COLO829 (cell line): ENCODE data around the gene TMOD2.
A peak's percentile ranks its signal among the peaks of the same experiment; 100 is the strongest.
"Not testable (repeated sequence)": the region's sequence is repeated elsewhere in the genome, so short reads cannot be mapped to it uniquely, and the experiment has no call there.

Source experiments
- DNase-seq: peaks from one replicate; pipeline ENCODE4 v3.0.0; 2012; ENCODE audit warnings: low spot score

TMOD2 gene

GRCh38 chr15:51775967-51776816, 24.8 kb downstream of the TMOD2 start:
- DNase-seq: peak; percentile 29

GRCh38 chr15:51776952-51777569, 25.7 kb downstream of the TMOD2 start:
- DNase-seq: peak; percentile 47

- DNase-seq: no peak
Observed at GRCh38 chr15:51780636-51781035, 29.2 kb downstream of the TMOD2 start.

- no peak for DNase-seq
Observed at GRCh38 chr15:51781506-51781905, 30.1 kb downstream of the TMOD2 start.

GRCh38 chr15:51782357-51782896, 31.0 kb downstream of the TMOD2 start:
- no peak for DNase-seq

GRCh38 chr15:51783967-51784366, 32.6 kb downstream of the TMOD2 start:
- DNase-seq: no peak

- DNase-seq: not testable (repeated sequence)
Observed at GRCh38 chr15:51787130-51787529, 35.7 kb downstream of the TMOD2 start.

GRCh38 chr15:51792474-51792873, 41.1 kb downstream of the TMOD2 start:
- not testable (repeated sequence) for DNase-seq

GRCh38 chr15:51793521-51794305, 42.3 kb downstream of the TMOD2 start:
- no peak for DNase-seq

- DNase-seq: no peak
Observed at GRCh38 chr15:51796847-51797401, 45.5 kb downstream of the TMOD2 start.

GRCh38 chr15:51798281-51798680, 46.9 kb downstream of the TMOD2 start:
- DNase-seq: no peak

GRCh38 chr15:51799282-51800252, 48.2 kb downstream of the TMOD2 start:
- no peak for DNase-seq

GRCh38 chr15:51801391-51801835, 50.0 kb downstream of the TMOD2 start:
- no peak for DNase-seq

GRCh38 chr15:51802593-51802992, 51.2 kb downstream of the TMOD2 start:
- no peak for DNase-seq

- no peak for DNase-seq
Observed at GRCh38 chr15:51803965-51804364, 52.6 kb downstream of the TMOD2 start.

- DNase-seq: no peak
Observed at GRCh38 chr15:51806123-51806522, 54.7 kb downstream of the TMOD2 start.

GRCh38 chr15:51809457-51809856, 58.1 kb downstream of the TMOD2 start:
- DNase-seq: no peak

- no peak for DNase-seq
Observed at GRCh38 chr15:51812598-51812997, 61.2 kb downstream of the TMOD2 start.

GRCh38 chr15:51814606-51815005, 63.2 kb downstream of the TMOD2 start:
- no peak for DNase-seq

- no peak for DNase-seq
Observed at GRCh38 chr15:51816611-51817010, 65.2 kb downstream of the TMOD2 start.

- no peak for DNase-seq
Observed at GRCh38 chr15:51818150-51818549, 66.8 kb downstream of the TMOD2 start.
